Measurements from ENCODE around the gene KCND3.

The KCND3 gene

GRCh38 chr1:112026501-112026900 is 37.0 kb upstream of the KCND3 start:
- H3K27ac ChIP-seq: no peak overlapping the region

GRCh38 chr1:112026016-112026415 is 36.5 kb upstream of the KCND3 start:
- no peak overlapping the region for H3K4me3 ChIP-seq
- no peak for DNase-seq
- no peaks in the 10 kb centered on the region for H3K9me3 ChIP-seq
- TF ChIP-seq CTCF (IDR thresholded peaks at IDR 0.05): no peak
- no peaks in the 10 kb centered on the region for H3K36me3 ChIP-seq
- H3K4me1 ChIP-seq: no peaks in the 10 kb centered on the region
- peaks cover 0 to 6% of the 10 kb centered on the region in 2 donors for H3K27me3 ChIP-seq
- H3K27ac ChIP-seq: no peak overlapping the region
- intact Hi-C loops (cut with DNase I; ENCODE audit: low total_unique reads): no loop called here

More at GRCh38 chr1:112026501-112026900, 37.0 kb upstream of the KCND3 start:
- intact Hi-C loops (cut with DNase I; ENCODE audit: low total_unique reads): no loop called here
- Histone ChIP-seq H3K27me3 (peaks cover 0 to 6% of the 10 kb centered on the region in 2 donors), H3K4me3 (no peak overlapping the region), H3K4me1 (no peaks in the 10 kb centered on the region), H3K9me3 (no peaks in the 10 kb centered on the region), H3K36me3 (no peaks in the 10 kb centered on the region)
- TF ChIP-seq CTCF (IDR thresholded peaks at IDR 0.05): no peak
- DNase-seq: no peak

GRCh38 chr1:112021263-112021662 is 31.8 kb upstream of the KCND3 start:
- H3K4me3 ChIP-seq: no peak overlapping the region
- peaks cover 0 to 3% of the 10 kb centered on the region in 2 donors for H3K27me3 ChIP-seq
- no peak for TF ChIP-seq CTCF (IDR thresholded peaks at IDR 0.05)
- H3K9me3 ChIP-seq: no peaks in the 10 kb centered on the region
- no peaks in the 10 kb centered on the region for H3K36me3 ChIP-seq
- intact Hi-C loops (cut with DNase I; ENCODE audit: low total_unique reads): no loop called here
- H3K4me1 ChIP-seq: no peaks in the 10 kb centered on the region
- H3K27ac ChIP-seq: no peak overlapping the region
- no peak for DNase-seq

- DNase-seq: no peak
- Histone ChIP-seq H3K9me3 (no peaks in the 10 kb centered on the region), H3K36me3 (no peaks in the 10 kb centered on the region), H3K27me3 (peaks cover 0 to 3% of the 10 kb centered on the region in 2 donors), H3K4me3 (no peak overlapping the region), H3K27ac (no peak overlapping the region), H3K4me1 (no peaks in the 10 kb centered on the region)
- TF ChIP-seq CTCF (IDR thresholded peaks at IDR 0.05): no peak
- intact Hi-C loops (cut with DNase I; ENCODE audit: low total_unique reads): no loop called here
Observed at GRCh38 chr1:112017183-112017582, 27.7 kb upstream of the KCND3 start.

- no peak for TF ChIP-seq CTCF (IDR thresholded peaks at IDR 0.05)
- Histone ChIP-seq H3K9me3 (no peaks in the 10 kb centered on the region), H3K36me3 (no peaks in the 10 kb centered on the region), H3K4me1 (no peaks in the 10 kb centered on the region), H3K27me3 (peaks cover 0 to 3% of the 10 kb centered on the region in 2 donors), H3K27ac (no peak overlapping the region), H3K4me3 (no peak overlapping the region)
- DNase-seq: no peak
- intact Hi-C loops (cut with DNase I; ENCODE audit: low total_unique reads): no loop called here
Observed at GRCh38 chr1:112012823-112013222, 23.4 kb upstream of the KCND3 start.

- no peak for TF ChIP-seq CTCF (IDR thresholded peaks at IDR 0.05)
- DNase-seq: peak in 1 of 2 donors; percentile 25
- H3K27me3 ChIP-seq: no peaks in the 10 kb centered on the region
- H3K36me3 ChIP-seq: no peaks in the 10 kb centered on the region
- no peak overlapping the region for H3K4me3 ChIP-seq
- no peak overlapping the region for H3K27ac ChIP-seq
- H3K9me3 ChIP-seq: no peaks in the 10 kb centered on the region
- H3K4me1 ChIP-seq: no peaks in the 10 kb centered on the region
- intact Hi-C loops (cut with DNase I; ENCODE audit: low total_unique reads): no loop called here
Observed at GRCh38 chr1:112011202-112011601, 21.7 kb upstream of the KCND3 start.
